AG04450 (cell line): ENCODE data around the gene CNTNAP5. TPM values are rescaled to one million over a fixed set of nuclear protein-coding genes. Genes with fewer than 3 reads are reported as not detected.
A peak's percentile ranks its signal among the peaks of the same experiment; 100 is the strongest.

Source experiments
- CTCF ChIA-PET: fragments of 300-600, 350-600 bp; formaldehyde crosslinking; extraction: SDS; loops from one replicate; lab custom pipeline; 2022; ENCODE audit warnings: antibody characterized with exemption, inconsistent platforms; lab: Charles Lee
- POLR2A ChIA-PET: fragments of 350-600 bp; formaldehyde crosslinking; extraction: SDS; loops from one replicate; lab custom pipeline; 2021; ENCODE audit warnings: antibody characterized with exemption, inconsistent platforms; lab: Yijun Ruan, JAX
- DNase-seq: peaks from one replicate; pipeline ENCODE4 v3.0.0-alpha.2; 2011; ENCODE audit warnings: low read depth, low spot score
- H3K27ac ChIP-seq: one replicate; pipeline ENCODE4 v1.5.1; 2012; ENCODE audit warnings: low read depth, low read length, control low read depth
- H3K27me3 ChIP-seq: one replicate; pipeline ENCODE4 v1.6.0; 2012; ENCODE audit warnings: low read length; ENCODE audit not compliant: control insufficient read depth, insufficient read depth
- H3K4me3 ChIP-seq: 2 replicates; pipeline ENCODE4 v1.5.1; 2011; ENCODE audit warnings: mild to moderate bottlenecking, low read depth, low read length, control low read depth
- H3K9me3 ChIP-seq: 2 replicates; pipeline ENCODE4 v1.5.1; 2012; ENCODE audit warnings: low read length; ENCODE audit not compliant: control insufficient read depth, insufficient read depth
- CTCF ChIP-seq: IDR thresholded peaks from 2 replicates; pipeline ENCODE4 v1.5.1; 2011; ENCODE audit warnings: low read depth, low read length, control low read depth, inconsistent platforms
- polyA plus RNA-seq: library from polyadenylated mRNA; depleted of rRNA; stranded (reverse); fragments of >200 nt; gene quantifications from 2 replicates; pipeline ENCODE4 v1.2.3, GENCODE V29; 2011

CNTNAP5 gene
- polyA plus RNA-seq, 1 experiment: not detected

- H3K27me3 ChIP-seq: no peaks in the 10 kb centered on the region
- peaks cover 12% of the 10 kb centered on the region for H3K9me3 ChIP-seq
- no peak overlapping the region for H3K4me3 ChIP-seq
- DNase-seq: no peak
- CTCF ChIA-PET: interaction anchor here (1.2 to 2.2 kb wide), 2 partner anchors 1446 to 1490 kb away, joined by 5 to 9 read pairs; no protein-coding TSS in a partner anchor
- POLR2A ChIA-PET: no interaction called here
- no peak for TF ChIP-seq CTCF
- H3K27ac ChIP-seq: no peak overlapping the region
These were observed 1.4 kb downstream of the CNTNAP5 start for GRCh38 chr2:124026503-124026902.

- ChIA-PET CTCF (interaction anchor here (1.2 to 2.2 kb wide), 2 partner anchors 1445 to 1489 kb away, joined by 5 to 9 read pairs; no protein-coding TSS in a partner anchor), POLR2A (no interaction called here)
- Histone ChIP-seq H3K4me3 (no peak overlapping the region), H3K27ac (no peak overlapping the region), H3K27me3 (no peaks in the 10 kb centered on the region), H3K9me3 (peaks cover 12% of the 10 kb centered on the region)
- peak; percentile 48 for TF ChIP-seq CTCF
- no peak for DNase-seq
These were observed 2.1 kb downstream of the CNTNAP5 start for GRCh38 chr2:124027182-124027581.

- no peak for DNase-seq
- Histone ChIP-seq H3K9me3 (peaks cover 4% of the 10 kb centered on the region), H3K27ac (no peak overlapping the region), H3K4me3 (no peak overlapping the region), H3K27me3 (no peaks in the 10 kb centered on the region)
- TF ChIP-seq CTCF: no peak
- POLR2A ChIA-PET: no interaction called here
- CTCF ChIA-PET: no interaction called here
These were observed 7.7 kb downstream of the CNTNAP5 start for GRCh38 chr2:124032799-124033198.

- TF ChIP-seq CTCF: no peak
- H3K4me3 ChIP-seq: no peak overlapping the region
- H3K9me3 ChIP-seq: peaks cover 4% of the 10 kb centered on the region
- no peak for DNase-seq
- no peak overlapping the region for H3K27ac ChIP-seq
- ChIA-PET POLR2A (no interaction called here), CTCF (no interaction called here)
- no peaks in the 10 kb centered on the region for H3K27me3 ChIP-seq
These were observed 9.2 kb downstream of the CNTNAP5 start for GRCh38 chr2:124034265-124034664.

- ChIA-PET CTCF (no interaction called here), POLR2A (no interaction called here)
- Histone ChIP-seq H3K9me3 (peaks cover 4% of the 10 kb centered on the region), H3K4me3 (no peak overlapping the region), H3K27me3 (no peaks in the 10 kb centered on the region), H3K27ac (no peak overlapping the region)
- no peak for DNase-seq
- TF ChIP-seq CTCF: no peak
These were observed 9.9 kb downstream of the CNTNAP5 start for GRCh38 chr2:124035001-124035400.
